Measurements from ENCODE around the gene GATA5.

- TF ChIP-seq POLR2AphosphoS5 (IDR thresholded peaks at IDR 0.05; ENCODE audit: low read depth) (no peak), CTCF (IDR thresholded peaks at IDR 0.05; ENCODE audit: insufficient read depth, low read length) (no peak), SPI1 (IDR thresholded peaks at IDR 0.05; ENCODE audit: borderline replicate concordance, low read depth) (no peak), REST (IDR thresholded peaks at IDR 0.05; ENCODE audit: insufficient replicate concordance, low read depth) (no peak), GABPA (IDR thresholded peaks at IDR 0.05; ENCODE audit: low read depth) (no peak)
Observed at GRCh38 chr20:62513991-62514390, 38.2 kb upstream of the GATA5 start.
